HG03103 (cell line): ENCODE results near the gene ACOXL.
A peak's percentile ranks its signal among the peaks of the same experiment; 100 is the strongest.
"Not testable (repeated sequence)": the region's sequence is repeated elsewhere in the genome, so short reads cannot be mapped to it uniquely, and the experiment has no call there.

Source experiments
- ATAC-seq: cut with Tn5 transposase; IDR thresholded peaks from one replicate; pipeline ENCODE4 v1.9.1; 2021; ENCODE audit warnings: low read depth; ENCODE audit not compliant: unreplicated experiment

Gene ACOXL

DNA sequence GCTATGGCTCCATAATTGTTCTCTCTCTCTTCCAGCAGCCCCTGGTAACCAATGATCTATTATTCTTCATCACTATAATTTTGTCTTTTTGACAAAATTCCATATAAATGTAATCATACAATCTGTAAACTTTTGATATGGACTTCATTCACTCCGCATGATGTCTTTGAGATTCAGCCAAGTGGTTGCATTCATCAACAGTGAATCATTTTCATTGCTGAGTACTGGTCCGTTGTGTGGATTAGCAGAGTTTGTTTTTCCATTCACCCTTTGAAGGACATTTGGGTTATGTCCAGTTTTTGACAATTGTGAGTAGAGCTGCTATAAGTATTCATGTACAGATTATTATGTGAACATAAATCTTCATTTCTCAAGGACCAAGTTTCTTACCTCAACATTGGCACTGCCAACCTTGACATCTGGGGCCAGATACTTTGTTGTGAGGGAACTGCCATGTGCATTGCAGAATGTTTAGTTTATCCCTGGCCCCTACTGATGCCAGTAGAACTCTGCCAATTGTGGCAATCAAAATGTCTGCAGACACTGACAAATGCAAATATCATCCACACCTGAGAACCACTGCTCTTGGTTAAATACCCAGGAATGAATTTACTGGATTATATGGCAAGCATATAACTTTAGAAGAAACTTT, 340.0 kb downstream of the ACOXL start:
- no peak for ATAC-seq

DNA sequence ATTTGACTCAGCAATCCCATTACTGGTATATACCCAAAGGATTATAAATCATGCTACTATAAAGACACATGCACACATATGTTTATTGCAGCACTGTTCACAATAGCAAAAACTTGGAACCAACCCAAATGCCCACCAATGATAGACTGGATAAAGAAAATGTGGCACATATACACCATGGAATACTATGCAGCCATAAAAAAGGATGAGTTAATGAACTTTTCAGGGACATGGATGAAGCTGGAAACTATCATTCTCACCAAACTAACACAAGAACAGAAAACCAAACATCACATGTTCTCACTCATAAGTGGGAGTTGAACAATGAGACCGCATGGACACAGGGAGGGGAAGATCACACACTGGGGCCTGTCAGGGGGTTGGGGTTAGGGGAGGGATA, 350.3 kb downstream of the ACOXL start:
- not testable (repeated sequence) for ATAC-seq

DNA sequence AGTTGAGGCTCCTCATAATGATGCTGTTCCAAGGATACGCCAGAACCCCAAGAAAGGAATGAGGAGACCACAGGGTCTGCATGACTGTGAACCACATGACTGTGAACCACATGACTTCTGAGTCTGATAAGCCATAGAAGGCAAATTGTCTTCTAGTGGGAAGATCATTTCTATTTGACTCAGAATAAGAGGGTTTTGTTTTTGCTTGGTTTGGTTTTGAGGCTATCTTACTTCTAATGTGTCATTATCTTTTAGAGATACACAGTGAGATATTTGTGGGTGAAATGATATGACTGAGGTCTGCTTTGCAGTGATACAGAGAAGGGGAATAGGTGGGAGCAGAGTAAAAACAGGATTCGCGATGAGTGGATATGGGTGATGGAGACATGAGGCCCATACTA, 359.4 kb downstream of the ACOXL start:
- ATAC-seq, result no peak

GRCh38 chr2:111094691-111095090, 362.3 kb downstream of the ACOXL start:
- no peak for ATAC-seq

DNA sequence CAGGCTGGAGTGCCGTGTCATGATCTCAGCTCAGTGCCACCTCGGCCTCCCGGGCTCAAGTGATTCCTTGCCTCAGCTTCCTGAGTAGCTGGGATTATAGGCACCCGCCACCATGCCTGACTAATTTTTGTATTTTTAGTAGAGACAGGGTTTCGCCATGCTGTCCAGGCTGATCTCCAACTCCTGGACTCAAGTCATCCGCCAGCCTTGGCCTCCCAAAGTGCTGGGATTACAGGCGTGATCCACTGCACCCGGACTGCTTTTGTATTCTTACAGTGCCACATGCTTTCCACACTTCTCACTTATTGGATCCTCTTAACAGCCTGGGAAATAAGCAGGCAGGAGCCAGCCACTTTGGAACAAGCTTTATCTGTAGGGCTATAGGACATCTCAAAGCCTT, 363.1 kb downstream of the ACOXL start:
- ATAC-seq, result no peak

GRCh38 chr2:111099402-111099801, 367.0 kb downstream of the ACOXL start:
- no peak for ATAC-seq

DNA sequence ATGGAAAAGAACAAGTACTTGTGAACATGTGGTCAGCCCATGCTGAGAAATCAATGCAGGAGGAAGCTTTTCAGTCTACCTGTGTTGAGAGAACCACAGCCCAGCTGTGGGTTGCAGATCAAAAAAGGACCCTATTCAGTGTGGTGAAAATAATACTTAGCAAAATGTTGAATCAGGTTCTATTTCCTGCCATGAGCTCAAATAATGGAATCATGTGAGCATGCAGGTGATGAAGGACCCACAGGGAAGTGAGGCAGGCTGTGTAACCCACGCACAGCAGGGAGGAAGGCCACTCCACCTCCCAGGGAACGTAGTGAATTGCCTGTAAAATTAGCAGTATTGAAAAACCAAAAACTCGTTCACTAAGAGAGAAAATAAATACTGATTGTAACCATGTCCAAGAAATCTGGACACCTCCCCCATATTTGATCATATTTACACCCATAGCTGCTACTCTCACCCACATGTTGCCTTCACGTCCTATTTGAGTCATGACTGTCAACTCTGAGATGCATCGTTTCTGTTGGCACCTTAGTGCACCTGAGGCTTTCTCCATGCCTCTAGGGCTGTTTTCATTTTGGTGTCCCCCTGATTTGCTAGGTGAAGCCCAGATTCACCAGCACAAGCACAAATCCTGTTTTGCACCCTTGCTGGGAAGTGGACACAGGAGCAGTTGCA, 367.9 kb downstream of the ACOXL start:
- ATAC-seq, result peak; percentile 22

DNA sequence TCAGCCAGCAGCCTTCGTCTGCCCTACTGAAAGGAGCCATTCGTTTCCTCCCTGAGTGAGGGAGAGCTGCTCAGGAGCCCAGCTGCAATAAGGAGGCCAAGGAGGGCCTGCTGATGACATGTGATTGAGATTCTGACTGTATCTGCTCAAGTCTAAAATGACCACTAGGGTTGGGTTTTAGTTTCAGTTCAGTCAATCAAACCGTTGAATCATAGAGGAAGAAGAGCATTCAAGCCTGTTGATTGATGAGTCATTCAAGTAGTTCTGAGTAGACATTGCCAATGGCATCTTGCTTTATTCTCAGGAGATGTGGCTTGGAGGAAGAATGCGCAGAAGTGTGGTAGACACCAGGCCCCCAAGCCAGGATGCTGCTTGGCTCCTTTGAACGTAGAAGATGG, 368.4 kb downstream of the ACOXL start:
- ATAC-seq, result peak; percentile 92

- no peak for ATAC-seq
These were observed 369.2 kb downstream of the ACOXL start for GRCh38 chr2:111101592-111101991.

- ATAC-seq, result no peak
These were observed 369.8 kb downstream of the ACOXL start for GRCh38 chr2:111102216-111102615.

DNA sequence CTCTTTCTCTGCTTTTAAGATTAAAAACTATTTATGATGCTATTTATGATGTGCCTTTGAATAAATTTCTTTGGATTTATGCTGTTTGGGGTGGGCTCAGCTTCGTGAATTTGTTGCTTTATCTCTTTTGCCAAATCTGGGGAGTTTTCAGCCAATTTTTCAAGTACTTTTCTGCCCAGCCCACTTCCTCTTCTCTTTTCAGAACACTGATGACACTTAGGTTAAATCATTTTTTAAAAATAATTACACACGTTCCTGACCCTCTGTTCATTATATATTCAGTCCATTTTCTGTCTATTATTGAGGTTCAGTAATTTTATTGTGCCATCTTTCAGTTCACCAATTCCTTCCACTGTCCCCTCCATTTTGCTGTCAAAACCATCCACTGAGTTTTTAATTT, 373.6 kb downstream of the ACOXL start:
- ATAC-seq, result no peak

GRCh38 chr2:111106706-111107105, 374.3 kb downstream of the ACOXL start:
- ATAC-seq, result no peak

DNA sequence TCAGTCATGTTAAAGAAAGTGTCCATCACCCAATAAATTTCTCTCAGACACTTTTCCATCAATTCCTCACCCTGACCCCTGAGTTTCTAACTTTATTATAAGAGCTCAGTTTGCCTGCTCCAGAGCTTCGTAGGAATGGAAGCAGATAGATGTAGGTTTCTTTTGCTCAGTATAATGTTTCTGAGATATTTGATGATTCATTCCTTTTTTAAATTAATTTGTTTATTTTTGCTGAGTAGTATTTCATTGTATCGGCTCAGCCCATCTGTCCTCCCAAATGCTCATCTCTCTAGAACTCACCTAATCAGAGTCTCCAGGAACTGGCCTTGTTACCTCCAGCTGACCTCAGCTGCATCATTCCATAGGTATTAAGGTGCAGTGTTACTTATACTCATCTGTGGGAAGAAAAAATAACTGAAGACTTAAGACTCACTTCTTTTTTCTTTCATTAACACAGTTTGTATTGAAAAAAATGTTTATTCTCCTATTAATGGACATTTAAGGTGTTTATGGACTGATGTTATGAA, 376.4 kb downstream of the ACOXL start:
- ATAC-seq, result no peak

DNA sequence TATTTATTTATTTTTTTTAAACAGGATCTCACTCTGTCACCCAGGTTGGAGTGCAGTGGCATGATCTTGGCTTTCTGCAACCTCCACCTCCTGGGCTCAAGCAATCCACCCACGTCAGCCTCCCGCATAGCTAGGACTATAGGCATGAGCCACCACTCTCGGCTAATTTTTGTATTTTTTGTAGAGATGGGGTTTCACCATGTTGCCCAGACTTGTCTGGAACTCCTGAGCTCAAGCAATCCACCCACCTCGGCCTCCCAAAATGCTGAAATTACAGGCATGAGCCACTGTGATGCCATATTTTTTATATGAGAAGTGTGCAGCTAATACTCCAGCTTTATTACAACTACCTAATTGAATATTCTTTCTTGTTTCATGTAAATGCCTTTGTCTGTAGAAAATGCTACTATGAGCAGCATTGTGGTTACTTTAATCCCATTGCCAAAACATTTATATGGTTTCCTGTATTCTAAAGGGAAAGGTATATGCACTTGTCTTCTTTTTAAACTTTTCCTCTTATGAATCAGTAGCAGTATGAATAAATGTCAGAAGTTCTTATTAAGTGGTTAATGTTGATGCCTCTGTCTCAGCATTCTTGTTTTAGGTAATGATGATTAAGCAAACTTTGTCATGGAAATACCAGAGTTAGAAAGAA, 378.9 kb downstream of the ACOXL start:
- no peak for ATAC-seq

GRCh38 chr2:111113838-111114237, 381.5 kb downstream of the ACOXL start:
- ATAC-seq, result no peak

DNA sequence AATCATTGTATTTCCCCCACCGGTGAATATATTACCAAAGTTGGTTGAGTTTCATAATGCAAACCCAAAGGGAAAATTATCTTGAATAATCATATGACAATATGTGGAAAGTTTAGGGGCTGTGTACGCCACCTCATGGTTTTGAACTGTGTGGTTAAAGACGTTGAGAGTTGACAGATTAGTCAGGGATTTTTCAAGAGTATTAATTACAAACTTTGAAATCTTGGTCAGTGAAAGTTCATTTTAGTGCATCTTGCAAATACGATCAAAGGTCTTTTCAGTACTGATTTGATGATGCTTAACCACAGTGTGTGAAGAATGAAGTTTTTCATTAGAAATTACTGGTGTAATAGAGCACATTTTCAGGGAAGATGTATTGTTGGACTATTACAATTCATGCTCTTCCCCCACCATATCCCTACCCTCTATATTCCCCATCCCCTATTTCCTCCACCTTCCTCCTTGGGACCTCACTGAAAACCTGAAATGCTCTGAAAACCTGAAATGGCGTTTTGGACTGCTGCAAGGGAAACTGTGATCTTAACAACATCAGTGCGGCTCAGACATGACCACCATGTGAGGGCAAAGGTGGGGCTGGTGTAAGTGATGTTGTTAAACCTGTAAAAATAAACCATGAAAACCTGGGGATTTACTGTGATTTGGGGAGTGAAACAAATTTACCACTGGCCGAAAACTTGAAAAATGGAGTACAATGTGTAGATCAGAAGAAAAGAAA, 383.8 kb downstream of the ACOXL start:
- no peak for ATAC-seq

DNA sequence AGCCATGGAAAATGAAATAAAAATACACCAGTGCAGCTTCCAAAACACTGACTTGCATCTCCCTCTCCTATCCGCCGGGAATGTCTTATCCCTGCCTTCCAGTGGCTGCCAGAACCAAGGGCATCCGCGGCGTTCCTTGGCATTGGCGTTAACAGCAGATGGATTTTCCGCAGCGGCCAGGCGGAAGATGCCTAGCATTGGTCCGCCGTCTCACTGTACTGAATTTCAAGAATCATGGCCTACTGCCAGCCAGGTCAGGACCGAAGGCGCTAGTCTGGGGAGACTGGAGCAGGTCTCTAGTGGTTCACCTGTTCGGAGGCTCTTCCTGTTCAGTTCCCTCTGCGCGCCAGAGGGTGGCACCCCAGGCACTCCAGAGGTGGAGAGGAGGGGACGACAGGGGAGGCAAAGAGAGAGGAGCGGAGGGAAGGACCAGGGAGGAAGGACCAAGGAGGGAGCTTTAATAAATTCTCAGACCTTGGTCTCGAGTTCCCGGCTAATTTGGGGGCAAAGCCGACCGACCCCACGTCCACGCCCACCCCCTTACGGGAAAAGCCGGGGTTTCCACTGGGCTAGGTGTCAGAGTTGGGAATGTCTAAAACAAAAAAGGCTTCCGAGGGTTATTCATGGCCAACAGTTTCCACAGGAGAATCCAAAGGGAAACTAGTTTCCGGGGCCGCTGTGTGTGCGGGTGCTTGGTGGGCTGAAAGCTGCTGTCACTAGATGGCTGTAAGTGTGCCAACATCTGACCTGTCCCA, 384.6 kb downstream of the ACOXL start:
- no peak for ATAC-seq

GRCh38 chr2:111117598-111118480, 385.5 kb downstream of the ACOXL start:
- no peak for ATAC-seq

- ATAC-seq, result no peak
These were observed 386.2 kb downstream of the ACOXL start for GRCh38 chr2:111118481-111118980.
